ENCODE data around the gene SNX32.

DNA sequence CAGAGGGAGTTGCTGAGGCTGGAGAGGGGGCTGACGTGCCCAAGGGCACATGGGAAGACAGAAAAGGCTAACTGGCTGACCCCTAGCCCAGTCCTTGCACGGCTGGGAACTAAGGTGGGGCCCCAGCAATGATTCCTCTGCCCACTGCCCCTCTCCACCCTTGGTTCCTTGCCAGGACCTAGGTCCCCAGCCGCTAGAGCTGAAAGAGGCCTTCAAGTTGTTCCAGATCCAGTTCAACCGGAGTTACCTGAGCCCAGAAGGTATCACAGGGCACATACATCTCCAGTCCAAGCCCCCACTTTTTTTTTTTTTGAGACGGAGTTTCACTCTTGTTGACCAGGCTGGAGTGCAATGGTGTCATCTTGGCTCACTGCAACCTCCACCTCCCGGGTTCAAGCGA, 46.3 kb downstream of the SNX32 start:
- TF ChIP-seq ZNF274 (IDR thresholded peaks at IDR 0.05; ENCODE audit: low read depth, low read length), result no peak
- TF ChIP-seq SUZ12 (IDR thresholded peaks at IDR 0.05; ENCODE audit: extremely low read depth, insufficient read depth, insufficient read length), result no peak

Data from NT2/D1 (cell line).